Thyroid gland (tissue), 4 donors: Measurements from ENCODE around the gene PAMR1. TPM values are rescaled to one million over a fixed set of nuclear protein-coding genes. Genes with fewer than 3 reads are reported as not detected.

Experiments used
- DNase-seq, 2 donors: peaks; one replicate each; pipeline ENCODE4 v3.0.0-alpha.2; 2019
- H3K27ac ChIP-seq, 3 donors: fragments of 200-600 bp; sonication (generic); 1 replicate in 2 of 3; 2 replicates in 1 of 3; pipeline ENCODE4 v1.5.1; 2016 to 2019; ENCODE audit warnings: mild to moderate bottlenecking in 1 of 3, moderate library complexity in 1 of 3
- H3K27me3 ChIP-seq: fragments of 200-600 bp; sonication (generic); one replicate; pipeline ENCODE4 v1.5.1; 2019
- H3K36me3 ChIP-seq, 2 donors: fragments of 200-600 bp; sonication (generic); one replicate each; pipeline ENCODE4 v1.5.1; 2016 to 2019
- H3K4me1 ChIP-seq, 2 donors: fragments of 200-600 bp; sonication (generic); one replicate each; pipeline ENCODE4 v1.5.1; 2017 to 2019
- H3K4me3 ChIP-seq, 3 donors: fragments of 200-600 bp; sonication (generic); replicated peaks in 1 of 3; 1 replicate in 2 of 3; 2 replicates in 1 of 3; pipeline ENCODE4 v1.5.1; 2016; ENCODE audit warnings: mild to moderate bottlenecking in 1 of 3
- H3K9me3 ChIP-seq: fragments of 200-600 bp; sonication (generic); one replicate; pipeline ENCODE4 v1.5.1; 2017
- CTCF ChIP-seq, 6 experiments: fragments of 200-600 bp in 3 of 6; fragments of 450-650 bp in 3 of 6; sonication (generic) in 3 of 6; IDR thresholded peaks; one replicate each; pipeline ENCODE4 v1.5.1; 2016 to 2019; ENCODE audit warnings: antibody characterized with exemption in 6 of 6, mild to moderate bottlenecking in 2 of 6, inconsistent platforms in 1 of 6, moderate library complexity in 1 of 6
- POLR2A ChIP-seq, 2 donors: fragments of 450-650 bp; IDR thresholded peaks; one replicate each; pipeline ENCODE4 v1.6.1; 2017; ENCODE audit warnings: antibody characterized with exemption in 2 of 2, mild to moderate bottlenecking in 2 of 2, moderate library complexity in 1 of 2
- WGBS, 2 donors: methylation state at CpG; one replicate each; pipeline ENCODE4 v1.1.5; 2017; 5-methylcytosine and 5-hydroxymethylcytosine counted together
- intact Hi-C: fragments of 100-400 bp; cut with DNase I; formaldehyde crosslinking; loops from one replicate; pipeline ENCODE4 v1.15.1; 2023
- total RNA-seq, 4 donors: library from RNA; depleted of rRNA; stranded (reverse); fragments of >200 nt; gene quantifications; one replicate each; pipeline ENCODE4 v1.2.3, GENCODE V29; 2016

The PAMR1 gene
- total RNA-seq, 4 donors from 2014 or later, result 1.2 to 16.4 (median 4.3) TPM

DNA sequence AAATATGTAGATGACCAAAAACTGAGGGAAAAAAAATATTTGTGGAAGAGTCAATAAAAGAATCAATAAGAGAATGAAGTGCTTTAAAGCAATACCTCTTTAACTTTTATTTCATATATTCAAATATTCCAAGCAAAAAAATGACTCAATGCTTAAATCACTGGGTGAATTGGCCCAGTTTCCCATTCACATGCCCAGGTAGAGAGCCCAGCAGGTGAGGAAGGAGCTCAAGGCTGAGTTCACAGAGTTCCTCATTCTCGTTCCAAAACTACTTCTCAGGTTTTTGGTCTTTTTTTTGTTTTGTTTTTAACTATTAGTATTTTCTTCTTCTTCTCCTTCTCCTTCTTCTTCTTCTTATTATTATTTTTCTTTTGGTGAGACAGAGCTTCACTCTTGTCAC is 136.3 kb downstream of the PAMR1 start:
- no peak for TF ChIP-seq POLR2A (IDR thresholded peaks at IDR 0.05)
- TF ChIP-seq CTCF (IDR thresholded peaks at IDR 0.05), result no peak
- intact Hi-C loops, result no loop called here
- Histone ChIP-seq H3K27ac (peak overlapping the region; percentile 50 to 87 (median 67)), H3K4me3 (no peak overlapping the region), H3K4me1 (peaks cover 25 to 28% of the 10 kb centered on the region in 2 donors), H3K27me3 (no peaks in the 10 kb centered on the region), H3K9me3 (no peaks in the 10 kb centered on the region), H3K36me3 (no peaks in the 10 kb centered on the region)
- peak; percentile 17 to 32 for DNase-seq
- 47 to 58% methylated on average over 1 of the region's 1 CpG for WGBS, 2 donors

DNA sequence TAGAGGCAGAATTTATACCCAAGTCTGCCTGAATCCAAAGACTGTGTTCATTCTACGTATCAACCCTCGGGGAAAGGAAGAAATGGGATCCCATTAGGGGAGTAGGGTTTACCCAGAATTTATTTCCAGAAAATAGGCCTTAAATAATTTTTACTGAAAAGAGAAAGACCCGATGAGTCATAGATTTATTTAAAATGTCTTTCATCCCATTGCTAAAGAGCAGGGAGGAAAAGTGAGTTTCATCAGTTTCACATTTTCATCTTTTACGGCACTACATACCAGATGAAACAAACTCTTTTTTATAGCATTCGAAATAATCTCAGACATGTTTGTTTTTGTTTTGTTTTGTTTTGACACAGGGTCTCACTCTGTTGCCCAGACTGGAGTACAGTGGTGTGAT is 137.4 kb downstream of the PAMR1 start:
- Histone ChIP-seq H3K4me1 (peaks cover 25 to 28% of the 10 kb centered on the region in 2 donors), H3K27ac (no peak overlapping the region), H3K36me3 (no peaks in the 10 kb centered on the region), H3K4me3 (no peak overlapping the region), H3K27me3 (no peaks in the 10 kb centered on the region), H3K9me3 (no peaks in the 10 kb centered on the region)
- TF ChIP-seq CTCF (IDR thresholded peaks at IDR 0.05), result no peak
- no peak for TF ChIP-seq POLR2A (IDR thresholded peaks at IDR 0.05)
- no peak for DNase-seq
- WGBS, 2 donors, result 89% methylated on average over 5 of the region's 5 CpGs
- intact Hi-C loops, result no loop called here

DNA sequence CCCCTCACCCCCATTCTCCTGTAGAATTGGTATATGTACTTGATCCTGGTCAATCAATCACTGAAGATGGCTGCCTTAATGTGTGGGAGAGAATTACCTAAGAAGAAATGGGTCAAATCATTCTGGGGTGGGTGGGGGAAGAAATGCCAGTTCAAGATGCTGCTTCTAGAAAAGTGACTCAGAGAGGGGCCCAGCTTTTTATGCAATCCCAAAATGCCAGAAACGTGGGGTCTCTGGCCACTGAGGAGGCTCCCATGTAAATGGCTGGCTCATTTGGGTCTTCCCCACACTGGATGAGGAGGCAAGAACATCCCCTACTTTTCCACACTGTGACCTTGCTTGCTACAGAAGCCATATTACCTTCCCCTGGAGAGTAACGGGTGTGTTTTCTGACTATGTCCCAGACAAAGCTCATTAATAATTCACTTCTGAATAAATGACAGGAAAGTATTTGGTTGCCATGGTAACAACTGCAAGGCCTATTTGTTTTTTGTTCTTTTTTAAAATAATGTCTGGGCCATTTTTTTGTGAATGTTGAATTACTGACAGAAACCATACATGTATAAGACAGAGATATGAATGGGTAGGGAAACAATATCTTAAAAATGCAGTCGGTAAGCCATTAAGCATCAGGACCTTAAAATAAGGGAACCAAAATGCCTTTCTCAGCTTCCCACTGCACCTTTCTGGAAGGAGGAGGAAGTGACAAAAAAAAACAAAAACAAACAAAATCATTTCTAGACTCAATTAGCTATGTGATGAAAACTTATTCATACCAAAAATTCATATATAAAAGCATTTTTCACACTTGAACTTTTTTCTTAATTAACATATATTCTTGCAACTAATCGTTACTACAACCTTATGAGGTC is 138.1 kb downstream of the PAMR1 start:
- Histone ChIP-seq H3K27ac (no peak overlapping the region), H3K4me1 (peaks cover 25 to 28% of the 10 kb centered on the region in 2 donors), H3K9me3 (no peaks in the 10 kb centered on the region), H3K36me3 (no peaks in the 10 kb centered on the region), H3K4me3 (no peak overlapping the region), H3K27me3 (no peaks in the 10 kb centered on the region)
- TF ChIP-seq POLR2A (IDR thresholded peaks at IDR 0.05), result no peak
- peak in 1 of 6 experiments; percentile 11 for TF ChIP-seq CTCF (IDR thresholded peaks at IDR 0.05)
- WGBS, 2 donors, result 62 to 89% methylated on average over 4 of the region's 4 CpGs
- DNase-seq, result no peak
- intact Hi-C loops, result no loop called here

DNA sequence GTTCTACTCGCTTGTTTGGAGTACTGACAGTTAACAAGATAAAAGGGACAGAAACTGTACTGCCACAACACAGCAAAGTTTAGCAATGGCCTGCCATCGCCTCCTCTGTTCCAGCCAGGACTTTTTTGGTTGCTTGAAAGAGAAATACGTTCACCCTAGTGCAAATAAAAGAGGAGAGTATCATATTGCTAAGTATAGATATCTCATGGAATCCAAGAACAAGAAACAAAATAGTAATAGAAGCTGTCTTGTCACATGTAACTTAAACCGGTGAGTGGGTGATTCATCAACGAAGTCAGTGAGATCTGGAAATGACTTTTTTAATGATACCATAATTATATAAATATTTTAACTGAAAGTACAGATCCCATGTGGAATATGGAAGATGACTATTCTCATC is 141.5 kb downstream of the PAMR1 start:
- no peak for DNase-seq
- no peaks in the 10 kb centered on the region for H3K36me3 ChIP-seq
- no peak overlapping the region for H3K4me3 ChIP-seq
- intact Hi-C loops, result no loop called here
- TF ChIP-seq CTCF (IDR thresholded peaks at IDR 0.05), result no peak
- no peak for TF ChIP-seq POLR2A (IDR thresholded peaks at IDR 0.05)
- WGBS, 2 donors, result 85 to 86% methylated on average over 5 of the region's 5 CpGs
- H3K27me3 ChIP-seq, result no peaks in the 10 kb centered on the region
- H3K4me1 ChIP-seq, result peaks cover 6 to 12% of the 10 kb centered on the region in 2 donors
- no peaks in the 10 kb centered on the region for H3K9me3 ChIP-seq
- no peak overlapping the region for H3K27ac ChIP-seq

Other genes with a start within 250 kb of the PAMR1 start
- gene SLC1A2, start 106.1 kb downstream of the PAMR1 start, total RNA-seq, result 1 to 10 TPM in 1 of 4 donors, under 1 TPM in 3; 0.05 to 1.2 (median 0.54) TPM
- gene FJX1, start 92.8 kb upstream of the PAMR1 start, total RNA-seq, result 1 to 10 TPM; 1.5 to 5.9 (median 2.9) TPM
- gene TRIM44, start 137.2 kb upstream of the PAMR1 start, total RNA-seq, result 10 to 100 TPM; 24.6 to 54.2 (median 35.8) TPM